ENCODE data around the gene KCTD12.

- TF ChIP-seq ATF3 (IDR thresholded peaks at IDR 0.05) (no peak), REST (IDR thresholded peaks at IDR 0.05; ENCODE audit: low read depth) (no peak), CTCF (IDR thresholded peaks at IDR 0.05 in 2 of 3, conservative IDR thresholded peaks at IDR 0.05 in 1 of 3; ENCODE audit: borderline replicate concordance in 1 of 3, insufficient read depth in 1 of 3, low read depth in 2 of 3, low read length in 2 of 3) (no peak), POLR2A (IDR thresholded peaks at IDR 0.05; ENCODE audit: borderline replicate concordance, extremely low read depth, insufficient read depth, insufficient read length) (no peak)
Measured at GRCh38 chr13:76851961-76852360, 34.2 kb downstream of the KCTD12 start.
